Thoracic aorta (tissue), 2 donors: ENCODE measurements around the gene MYBBP1A. TPM values are rescaled to one million over a fixed set of nuclear protein-coding genes. Genes with fewer than 3 reads are reported as not detected.

Experiments used
- ATAC-seq: fragments of 150-250 bp; one replicate; pipeline ENCODE4 v1.8.0; 2017; ENCODE audit warnings: low read depth; ENCODE audit not compliant: insufficient number of reproducible peaks, low FRiP score
- DNase-seq: peaks from one replicate; pipeline ENCODE4 v3.0.0-alpha.2; 2020; ENCODE audit warnings: low spot score
- H3K27ac ChIP-seq, 2 donors: fragments of 200-600 bp; sonication (generic); 1 replicate in 1 of 2; 2 replicates in 1 of 2; pipeline ENCODE4 v1.5.1; 2016; ENCODE audit warnings: mild to moderate bottlenecking in 2 of 2, moderate library complexity in 2 of 2
- H3K27me3 ChIP-seq: fragments of 200-600 bp; sonication (generic); replicated peaks from 2 replicates; pipeline ENCODE4 v1.6.0; 2016; ENCODE audit warnings: mild to moderate bottlenecking; ENCODE audit not compliant: insufficient read depth
- H3K36me3 ChIP-seq: fragments of 200-600 bp; sonication (generic); one replicate; pipeline ENCODE4 v1.5.1; 2016
- H3K4me1 ChIP-seq, 2 donors: fragments of 200-600 bp; sonication (generic); 1 replicate in 1 of 2; 2 replicates in 1 of 2; pipeline versions ENCODE4 v1.5.1 to v1.6.0; 2016; ENCODE audit warnings: low read depth in 2 of 2, mild to moderate bottlenecking in 1 of 2; ENCODE audit not compliant: control insufficient read depth in 1 of 2
- H3K4me3 ChIP-seq: fragments of 200-600 bp; sonication (generic); 2 replicates; pipeline ENCODE4 v1.5.1; 2016; ENCODE audit warnings: mild to moderate bottlenecking
- H3K9me3 ChIP-seq: fragments of 200-600 bp; sonication (generic); 2 replicates; pipeline ENCODE4 v1.5.1; 2016
- CTCF ChIP-seq: fragments of 200-600 bp; sonication (generic); IDR thresholded peaks from one replicate; pipeline ENCODE4 v1.5.1; 2019; ENCODE audit warnings: antibody characterized with exemption
- total RNA-seq, 2 donors: library from RNA; depleted of rRNA; stranded (reverse); fragments of >200 nt; gene quantifications; one replicate each; pipeline versions ENCODE4 v1.1.0 to v1.2.3, GENCODE V29; 2016

Gene MYBBP1A
- total RNA-seq, 2 donors from 2014 or later, result 47.4 to 92.6 TPM

GRCh38 chr17:4505187-4505586 lies 50.0 kb downstream of the MYBBP1A start:
- DNase-seq, result no peak
- TF ChIP-seq CTCF, result no peak
- Histone ChIP-seq H3K4me1 (peaks cover 15 to 41% of the 10 kb centered on the region in 2 donors), H3K27me3 (no peaks in the 10 kb centered on the region), H3K4me3 (no peak overlapping the region), H3K27ac (no peak overlapping the region), H3K36me3 (no peaks in the 10 kb centered on the region), H3K9me3 (no peaks in the 10 kb centered on the region)
- no peak for ATAC-seq

GRCh38 chr17:4504188-4504587 lies 51.0 kb downstream of the MYBBP1A start:
- Histone ChIP-seq H3K4me3 (no peak overlapping the region), H3K4me1 (peaks cover 17 to 41% of the 10 kb centered on the region in 2 donors), H3K27ac (no peak overlapping the region), H3K9me3 (no peaks in the 10 kb centered on the region), H3K27me3 (no peaks in the 10 kb centered on the region), H3K36me3 (no peaks in the 10 kb centered on the region)
- ATAC-seq (no peak), DNase-seq (no peak)
- no peak for TF ChIP-seq CTCF

- no peak for TF ChIP-seq CTCF
- DNase-seq, result no peak
- peaks cover 11 to 37% of the 10 kb centered on the region in 2 donors for H3K4me1 ChIP-seq
- no peaks in the 10 kb centered on the region for H3K9me3 ChIP-seq
- H3K36me3 ChIP-seq, result no peaks in the 10 kb centered on the region
- no peak overlapping the region for H3K4me3 ChIP-seq
- no peak overlapping the region for H3K27ac ChIP-seq
- H3K27me3 ChIP-seq, result no peaks in the 10 kb centered on the region
- no peak for ATAC-seq
Observed at GRCh38 chr17:4503283-4504025, 51.7 kb downstream of the MYBBP1A start.

GRCh38 chr17:4502466-4503154 lies 52.6 kb downstream of the MYBBP1A start:
- Histone ChIP-seq H3K27ac (no peak overlapping the region), H3K27me3 (no peaks in the 10 kb centered on the region)
- ATAC-seq, result no peak

More at GRCh38 chr17:4502466-4503154, 52.6 kb downstream of the MYBBP1A start:
- Histone ChIP-seq H3K9me3 (no peaks in the 10 kb centered on the region), H3K36me3 (no peaks in the 10 kb centered on the region), H3K4me3 (no peak overlapping the region), H3K4me1 (peaks cover 17 to 37% of the 10 kb centered on the region in 2 donors)
- no peak for DNase-seq
- no peak for TF ChIP-seq CTCF
